Measurements from ENCODE around the gene MYH11. TPM values are rescaled to one million over a fixed set of nuclear protein-coding genes. Genes with fewer than 3 reads are reported as not detected.

The MYH11 gene
- 10.3 TPM for polyA plus RNA-seq (ENCODE audit: insufficient read length)

- no peak for DNase-seq (ENCODE audit: low read depth)
These were observed at the start of gene MYH11 for GRCh38 chr16:15856901-15857698. TSS of gene MYH11 (minus strand) at chr16:15857028. CDS start at chr16:15838252, 18,776 bp downstream.

- no peak for DNase-seq (ENCODE audit: low read depth)
These were observed 49.6 kb upstream of the MYH11 start for GRCh38 chr16:15906439-15906838.

GRCh38 chr16:15903960-15904359, 47.1 kb upstream of the MYH11 start:
- DNase-seq (ENCODE audit: low read depth), result no peak

GRCh38 chr16:15900901-15901500, 44.2 kb upstream of the MYH11 start:
- DNase-seq (ENCODE audit: low read depth), result no peak

- DNase-seq (ENCODE audit: low read depth), result no peak
These were observed 43.5 kb upstream of the MYH11 start for GRCh38 chr16:15900357-15900756.

GRCh38 chr16:15899538-15900100, 42.8 kb upstream of the MYH11 start:
- no peak for DNase-seq (ENCODE audit: low read depth)

GRCh38 chr16:15898654-15899053, 41.8 kb upstream of the MYH11 start:
- DNase-seq (ENCODE audit: low read depth), result no peak

- no peak for DNase-seq (ENCODE audit: low read depth)
These were observed 41.0 kb upstream of the MYH11 start for GRCh38 chr16:15897834-15898254.

GRCh38 chr16:15897121-15897780, 40.4 kb upstream of the MYH11 start:
- no peak for DNase-seq (ENCODE audit: low read depth)

- DNase-seq (ENCODE audit: low read depth), result no peak
These were observed 37.9 kb upstream of the MYH11 start for GRCh38 chr16:15894571-15895374.

- no peak for DNase-seq (ENCODE audit: low read depth)
These were observed 34.7 kb upstream of the MYH11 start for GRCh38 chr16:15891508-15891907.

GRCh38 chr16:15888072-15888976, 31.5 kb upstream of the MYH11 start, which contains the start of gene CEP20:
TSS of gene CEP20 (minus strand) at chr16:15888603. CDS start at chr16:15888585, 18 bp downstream.
- DNase-seq (ENCODE audit: low read depth), result peak; percentile 96

GRCh38 chr16:15887283-15887682, 30.5 kb upstream of the MYH11 start:
- no peak for DNase-seq (ENCODE audit: low read depth)

- no peak for DNase-seq (ENCODE audit: low read depth)
These were observed 29.2 kb upstream of the MYH11 start for GRCh38 chr16:15886078-15886477.

GRCh38 chr16:15885560-15886001, 28.8 kb upstream of the MYH11 start:
- no peak for DNase-seq (ENCODE audit: low read depth)

GRCh38 chr16:15882563-15882962, 25.7 kb upstream of the MYH11 start:
- DNase-seq (ENCODE audit: low read depth), result no peak

GRCh38 chr16:15881794-15882379, 25.1 kb upstream of the MYH11 start:
- no peak for DNase-seq (ENCODE audit: low read depth)

- no peak for DNase-seq (ENCODE audit: low read depth)
These were observed 23.8 kb upstream of the MYH11 start for GRCh38 chr16:15880434-15881308.

Data from forelimb muscle (tissue), 1 donor.